Liver (tissue), 9 donors: ENCODE data around the gene PAIP2. TPM values are rescaled to one million over a fixed set of nuclear protein-coding genes. Genes with fewer than 3 reads are reported as not detected.

Source experiments
- DNase-seq: peaks from one replicate; pipeline ENCODE4 v3.0.0-alpha.2; 2017; ENCODE audit warnings: low spot score
- H3K27ac ChIP-seq, 2 donors: one replicate each; pipeline ENCODE4 v1.7.0; 2013; ENCODE audit warnings: inconsistent platforms in 2 of 2, low read length in 2 of 2, control low read depth in 1 of 2, low read depth in 1 of 2, mild to moderate bottlenecking in 1 of 2
- H3K27me3 ChIP-seq, 4 donors: one replicate each; pipeline versions ENCODE4 v1.6.1 to v1.7.0; 2013; ENCODE audit warnings: low read length in 3 of 4, inconsistent platforms in 1 of 4, mild to moderate bottlenecking in 1 of 4, moderate library complexity in 1 of 4; ENCODE audit not compliant: control insufficient read depth in 4 of 4, insufficient read depth in 4 of 4
- H3K36me3 ChIP-seq, 4 donors: one replicate each; pipeline versions ENCODE4 v1.6.1 to v1.7.0; 2013; ENCODE audit warnings: low read length in 3 of 4, mild to moderate bottlenecking in 3 of 4, low read depth in 1 of 4, moderate library complexity in 1 of 4; ENCODE audit not compliant: control insufficient read depth in 4 of 4, insufficient read depth in 3 of 4
- H3K4me1 ChIP-seq, 4 donors: one replicate each; pipeline versions ENCODE4 v1.6.1 to v1.7.0; 2013; ENCODE audit warnings: low read length in 3 of 4, mild to moderate bottlenecking in 3 of 4, moderate library complexity in 1 of 4; ENCODE audit not compliant: control insufficient read depth in 4 of 4, insufficient read depth in 4 of 4
- H3K4me3 ChIP-seq, 3 donors: one replicate each; pipeline versions ENCODE4 v1.6.1 to v1.7.0; 2013; ENCODE audit warnings: low read length in 3 of 3, control low read depth in 1 of 3, low read depth in 1 of 3, mild to moderate bottlenecking in 1 of 3
- H3K9ac ChIP-seq, 2 donors: one replicate each; pipeline ENCODE4 v1.7.0; 2013; ENCODE audit warnings: low read length in 2 of 2, mild to moderate bottlenecking in 2 of 2, moderate library complexity in 2 of 2, control low read depth in 1 of 2, low read depth in 1 of 2
- H3K9me3 ChIP-seq, 4 donors: one replicate each; pipeline versions ENCODE4 v1.6.1 to v1.7.0; 2013; ENCODE audit warnings: low read length in 3 of 4; ENCODE audit not compliant: control insufficient read depth in 4 of 4
- CTCF ChIP-seq: fragments of 150-350 bp; IDR thresholded peaks from 2 replicates; pipeline ENCODE4 v1.5.1; 2017; ENCODE audit warnings: improper control_type of control experiment, low read depth, low read length; ENCODE audit not compliant: missing input control
- EGR1 ChIP-seq, 2 donors: IDR thresholded peaks; 2 replicates each; pipeline ENCODE4 v1.6.1; 2016 to 2018; ENCODE audit warnings: antibody characterized with exemption in 2 of 2, low read depth in 2 of 2
- FOXA1 ChIP-seq: IDR thresholded peaks from 2 replicates; pipeline ENCODE4 v1.6.1; 2016; ENCODE audit warnings: antibody characterized with exemption
- FOXA2 ChIP-seq: IDR thresholded peaks from 2 replicates; pipeline ENCODE4 v1.6.1; 2016; ENCODE audit warnings: antibody characterized with exemption
- GABPA ChIP-seq, 2 donors: IDR thresholded peaks in 1 of 2; conservative IDR thresholded peaks in 1 of 2; 2 replicates each; pipeline ENCODE4 v1.6.1; 2016; ENCODE audit warnings: antibody characterized with exemption in 2 of 2, mild to moderate bottlenecking in 1 of 2, moderate library complexity in 1 of 2
- HNF4A ChIP-seq, 2 donors: conservative IDR thresholded peaks; 2 replicates each; pipeline ENCODE4 v1.6.1; 2016; ENCODE audit warnings: antibody characterized with exemption in 2 of 2, mild to moderate bottlenecking in 2 of 2
- HNF4G ChIP-seq: IDR thresholded peaks from 2 replicates; pipeline ENCODE4 v1.6.1; 2016; ENCODE audit warnings: antibody characterized with exemption
- JUND ChIP-seq, 2 donors: IDR thresholded peaks; 2 replicates each; pipeline ENCODE4 v1.6.1; 2016; ENCODE audit warnings: antibody characterized with exemption in 2 of 2
- MAX ChIP-seq: IDR thresholded peaks from 2 replicates; pipeline ENCODE4 v1.6.1; 2016; ENCODE audit warnings: antibody characterized with exemption
- RXRA ChIP-seq, 2 donors: IDR thresholded peaks; 2 replicates each; pipeline ENCODE4 v1.6.1; 2017 to 2018; ENCODE audit warnings: antibody characterized with exemption in 2 of 2, mild to moderate bottlenecking in 1 of 2
- SP1 ChIP-seq: IDR thresholded peaks from 2 replicates; pipeline ENCODE4 v1.6.1; 2018; ENCODE audit warnings: antibody characterized with exemption, mild to moderate bottlenecking
- TAF1 ChIP-seq: conservative IDR thresholded peaks from 2 replicates; pipeline ENCODE4 v1.6.1; 2016; ENCODE audit warnings: antibody characterized with exemption, mild to moderate bottlenecking
- YY1 ChIP-seq: IDR thresholded peaks from 2 replicates; pipeline ENCODE4 v1.6.1; 2016; ENCODE audit warnings: antibody characterized with exemption, mild to moderate bottlenecking
- ZBTB33 ChIP-seq: IDR thresholded peaks from 2 replicates; pipeline ENCODE4 v1.6.1; 2016; ENCODE audit warnings: antibody characterized with exemption
- WGBS: extraction: QIAGEN DNeasy Blood & Tissue Kit; methylation state at CpG from one replicate; pipeline ENCODE4 v1.1.7; 2013; 5-methylcytosine and 5-hydroxymethylcytosine counted together
- polyA plus RNA-seq, 2 donors: library from polyadenylated mRNA; stranded (reverse) in 1 of 2; unstranded in 1 of 2; fragments of 200-250 nt in 1 of 2; fragments of >200 nt in 1 of 2; fragmentation: Nextera tagmentation in 1 of 2; extraction: Ambion mirVana in 1 of 2; gene quantifications; one replicate each; pipeline versions ENCODE4 v1.2.1 to v1.2.3, GENCODE V29; 2013 to 2015
- total RNA-seq, 2 donors: library from RNA; depleted of rRNA; stranded (reverse); fragments of >200 nt; gene quantifications; one replicate each; pipeline ENCODE4 v1.2.3, GENCODE V29; 2014
- TF ChIP-seq, protein P1 (sequence below): IDR thresholded peaks from 2 replicates; pipeline ENCODE4 v1.6.1; 2016; ENCODE audit warnings: antibody characterized with exemption, mild to moderate bottlenecking
- TF ChIP-seq, protein P2 (sequence below): IDR thresholded peaks from 2 replicates; pipeline ENCODE4 v1.6.1; 2016; ENCODE audit warnings: antibody characterized with exemption
- donor health status: healthy.
- donor health status: healthy.
- donor health status: healthy.
- donor health status: healthy.
- donor health status: healthy.

PAIP2 gene
- total and polyA plus RNA-seq, 4 donors: 41.5 to 63.2 (median 45.1) TPM

DNA sequence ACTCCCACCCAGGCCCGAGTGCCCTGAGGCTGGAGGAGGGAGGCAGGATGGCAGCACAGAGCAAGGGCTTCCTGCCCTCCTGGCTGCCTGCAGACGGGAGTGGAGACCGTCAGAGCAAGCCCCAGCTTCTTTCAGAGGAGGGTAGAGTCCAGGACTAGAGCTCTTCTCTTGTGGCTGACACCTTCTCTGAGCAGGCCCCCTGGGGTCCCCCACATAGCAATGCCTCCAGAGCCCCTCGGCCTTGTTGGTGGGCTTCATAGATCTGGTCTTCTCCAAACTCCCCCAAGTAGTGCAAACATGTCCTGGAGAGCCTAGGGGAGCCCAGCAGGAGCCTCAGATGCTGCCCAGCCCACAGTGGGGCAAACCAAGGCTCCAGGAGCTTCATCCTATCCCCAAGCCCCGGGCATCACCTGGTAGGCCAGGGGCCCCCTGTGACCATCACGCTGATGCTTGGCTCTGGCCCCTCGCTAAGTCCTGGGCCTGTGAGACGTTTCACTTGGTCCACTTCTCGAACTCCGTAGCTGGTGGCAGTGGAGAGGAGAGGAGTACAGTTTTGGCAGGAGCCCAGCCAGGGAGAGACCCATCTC is 46.0 kb downstream of the PAIP2 start:
- no peak for DNase-seq
- TF ChIP-seq HNF4A (conservative IDR thresholded peaks at IDR 0.05): no peak
- TF ChIP-seq TAF1: no peak
- TF ChIP-seq, protein P1, sequence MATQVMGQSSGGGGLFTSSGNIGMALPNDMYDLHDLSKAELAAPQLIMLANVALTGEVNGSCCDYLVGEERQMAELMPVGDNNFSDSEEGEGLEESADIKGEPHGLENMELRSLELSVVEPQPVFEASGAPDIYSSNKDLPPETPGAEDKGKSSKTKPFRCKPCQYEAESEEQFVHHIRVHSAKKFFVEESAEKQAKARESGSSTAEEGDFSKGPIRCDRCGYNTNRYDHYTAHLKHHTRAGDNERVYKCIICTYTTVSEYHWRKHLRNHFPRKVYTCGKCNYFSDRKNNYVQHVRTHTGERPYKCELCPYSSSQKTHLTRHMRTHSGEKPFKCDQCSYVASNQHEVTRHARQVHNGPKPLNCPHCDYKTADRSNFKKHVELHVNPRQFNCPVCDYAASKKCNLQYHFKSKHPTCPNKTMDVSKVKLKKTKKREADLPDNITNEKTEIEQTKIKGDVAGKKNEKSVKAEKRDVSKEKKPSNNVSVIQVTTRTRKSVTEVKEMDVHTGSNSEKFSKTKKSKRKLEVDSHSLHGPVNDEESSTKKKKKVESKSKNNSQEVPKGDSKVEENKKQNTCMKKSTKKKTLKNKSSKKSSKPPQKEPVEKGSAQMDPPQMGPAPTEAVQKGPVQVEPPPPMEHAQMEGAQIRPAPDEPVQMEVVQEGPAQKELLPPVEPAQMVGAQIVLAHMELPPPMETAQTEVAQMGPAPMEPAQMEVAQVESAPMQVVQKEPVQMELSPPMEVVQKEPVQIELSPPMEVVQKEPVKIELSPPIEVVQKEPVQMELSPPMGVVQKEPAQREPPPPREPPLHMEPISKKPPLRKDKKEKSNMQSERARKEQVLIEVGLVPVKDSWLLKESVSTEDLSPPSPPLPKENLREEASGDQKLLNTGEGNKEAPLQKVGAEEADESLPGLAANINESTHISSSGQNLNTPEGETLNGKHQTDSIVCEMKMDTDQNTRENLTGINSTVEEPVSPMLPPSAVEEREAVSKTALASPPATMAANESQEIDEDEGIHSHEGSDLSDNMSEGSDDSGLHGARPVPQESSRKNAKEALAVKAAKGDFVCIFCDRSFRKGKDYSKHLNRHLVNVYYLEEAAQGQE: no peak
- no peak for TF ChIP-seq RXRA (IDR thresholded peaks at IDR 0.05)
- no peak for TF ChIP-seq FOXA1
- no peak for TF ChIP-seq HNF4G
- TF ChIP-seq JUND (IDR thresholded peaks at IDR 0.05): no peak
- TF ChIP-seq YY1: no peak
- TF ChIP-seq, protein P2, sequence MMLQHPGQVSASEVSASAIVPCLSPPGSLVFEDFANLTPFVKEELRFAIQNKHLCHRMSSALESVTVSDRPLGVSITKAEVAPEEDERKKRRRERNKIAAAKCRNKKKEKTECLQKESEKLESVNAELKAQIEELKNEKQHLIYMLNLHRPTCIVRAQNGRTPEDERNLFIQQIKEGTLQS: no peak
- no peak for TF ChIP-seq GABPA (IDR thresholded peaks at IDR 0.05 in 1 of 2, conservative IDR thresholded peaks at IDR 0.05 in 1 of 2)
- no peak for TF ChIP-seq SP1
- TF ChIP-seq FOXA2: no peak
- TF ChIP-seq CTCF: no peak
- Histone ChIP-seq H3K9ac (no peak overlapping the region), H3K4me3 (no peak overlapping the region), H3K9me3 (no peaks in the 10 kb centered on the region), H3K27ac (no peak overlapping the region), H3K4me1 (peaks cover 16 to 32% (median 28%) of the 10 kb centered on the region in 4 donors), H3K27me3 (no peaks in the 10 kb centered on the region), H3K36me3 (no peaks in the 10 kb centered on the region)
- 80% methylated on average over 10 of the region's 10 CpGs for WGBS

- DNase-seq: no peak
- peaks cover 21 to 35% (median 30%) of the 10 kb centered on the region in 4 donors for H3K4me1 ChIP-seq
- H3K36me3 ChIP-seq: no peaks in the 10 kb centered on the region
- no peak overlapping the region for H3K9ac ChIP-seq
- peaks cover 0 to under 1% (median 0%) of the 10 kb centered on the region in 4 donors for H3K27me3 ChIP-seq
- H3K27ac ChIP-seq: no peak overlapping the region
- 56% methylated on average over 8 of the region's 8 CpGs for WGBS
- H3K9me3 ChIP-seq: no peaks in the 10 kb centered on the region
- H3K4me3 ChIP-seq: no peak overlapping the region
- no peak for TF ChIP-seq HNF4G
- TF ChIP-seq CTCF: no peak
- no peak for TF ChIP-seq GABPA (IDR thresholded peaks at IDR 0.05 in 1 of 2, conservative IDR thresholded peaks at IDR 0.05 in 1 of 2)
- no peak for TF ChIP-seq FOXA2
- TF ChIP-seq EGR1 (IDR thresholded peaks at IDR 0.05; ENCODE audit: low read depth in 2 of 2): no peak
- TF ChIP-seq, protein P1: no peak
- TF ChIP-seq ZBTB33: no peak
- no peak for TF ChIP-seq HNF4A (conservative IDR thresholded peaks at IDR 0.05)
- no peak for TF ChIP-seq FOXA1
- TF ChIP-seq JUND (IDR thresholded peaks at IDR 0.05): no peak
- no peak for TF ChIP-seq MAX
- no peak for TF ChIP-seq SP1
- TF ChIP-seq YY1: no peak
- TF ChIP-seq TAF1: no peak
Measured at GRCh38 chr5:139388198-139388821, 46.7 kb downstream of the PAIP2 start.
